Measurements from ENCODE around the gene ATP1A4.

The ATP1A4 gene

DNA sequence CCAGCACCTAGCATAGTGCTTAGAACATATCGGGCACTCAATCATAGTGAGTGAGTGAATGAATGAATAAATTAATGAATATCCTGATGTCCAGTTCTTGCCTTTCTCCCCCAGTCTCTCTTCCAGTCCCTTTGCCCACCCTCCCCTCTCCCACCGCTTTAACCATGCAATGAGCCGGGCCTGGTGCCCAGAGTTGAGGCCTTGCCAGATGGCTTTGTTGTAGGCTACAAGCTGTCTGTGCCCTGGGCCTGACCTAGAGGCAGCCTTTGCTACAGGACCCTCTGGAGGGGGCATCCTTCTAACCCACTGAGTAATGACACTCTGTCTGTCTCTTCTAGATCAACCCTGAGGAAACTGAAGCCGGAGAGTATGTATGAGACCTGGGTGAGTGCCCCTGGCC lies 45.8 kb downstream of the ATP1A4 start:
- no peak for ATAC-seq
- no peak for TF ChIP-seq TOX (CRISPR knock-in tag; IDR thresholded peaks at IDR 0.05; ENCODE audit: borderline replicate concordance)
- no peak for TF ChIP-seq ZFP30 (CRISPR knock-in tag; IDR thresholded peaks at IDR 0.05)
- TF ChIP-seq, protein P1, sequence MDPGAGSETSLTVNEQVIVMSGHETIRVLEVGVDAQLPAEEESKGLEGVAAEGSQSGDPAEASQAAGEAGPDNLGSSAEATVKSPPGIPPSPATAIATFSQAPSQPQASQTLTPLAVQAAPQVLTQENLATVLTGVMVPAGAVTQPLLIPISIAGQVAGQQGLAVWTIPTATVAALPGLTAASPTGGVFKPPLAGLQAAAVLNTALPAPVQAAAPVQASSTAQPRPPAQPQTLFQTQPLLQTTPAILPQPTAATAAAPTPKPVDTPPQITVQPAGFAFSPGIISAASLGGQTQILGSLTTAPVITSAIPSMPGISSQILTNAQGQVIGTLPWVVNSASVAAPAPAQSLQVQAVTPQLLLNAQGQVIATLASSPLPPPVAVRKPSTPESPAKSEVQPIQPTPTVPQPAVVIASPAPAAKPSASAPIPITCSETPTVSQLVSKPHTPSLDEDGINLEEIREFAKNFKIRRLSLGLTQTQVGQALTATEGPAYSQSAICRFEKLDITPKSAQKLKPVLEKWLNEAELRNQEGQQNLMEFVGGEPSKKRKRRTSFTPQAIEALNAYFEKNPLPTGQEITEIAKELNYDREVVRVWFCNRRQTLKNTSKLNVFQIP (CRISPR knock-in tag; IDR thresholded peaks at IDR 0.05; ENCODE audit: borderline replicate concordance, low read depth) = no peak
- TF ChIP-seq GLIS3 (CRISPR knock-in tag; IDR thresholded peaks at IDR 0.05) = no peak
- no peak for TF ChIP-seq RARB (CRISPR knock-in tag; IDR thresholded peaks at IDR 0.05)
- no peak for TF ChIP-seq ZNF70 (CRISPR knock-in tag; IDR thresholded peaks at IDR 0.05)
- TF ChIP-seq SNAI2 (CRISPR knock-in tag; IDR thresholded peaks at IDR 0.05) = no peak
- TF ChIP-seq OSR1 (CRISPR knock-in tag; IDR thresholded peaks at IDR 0.05) = no peak
- TF ChIP-seq, protein P2, sequence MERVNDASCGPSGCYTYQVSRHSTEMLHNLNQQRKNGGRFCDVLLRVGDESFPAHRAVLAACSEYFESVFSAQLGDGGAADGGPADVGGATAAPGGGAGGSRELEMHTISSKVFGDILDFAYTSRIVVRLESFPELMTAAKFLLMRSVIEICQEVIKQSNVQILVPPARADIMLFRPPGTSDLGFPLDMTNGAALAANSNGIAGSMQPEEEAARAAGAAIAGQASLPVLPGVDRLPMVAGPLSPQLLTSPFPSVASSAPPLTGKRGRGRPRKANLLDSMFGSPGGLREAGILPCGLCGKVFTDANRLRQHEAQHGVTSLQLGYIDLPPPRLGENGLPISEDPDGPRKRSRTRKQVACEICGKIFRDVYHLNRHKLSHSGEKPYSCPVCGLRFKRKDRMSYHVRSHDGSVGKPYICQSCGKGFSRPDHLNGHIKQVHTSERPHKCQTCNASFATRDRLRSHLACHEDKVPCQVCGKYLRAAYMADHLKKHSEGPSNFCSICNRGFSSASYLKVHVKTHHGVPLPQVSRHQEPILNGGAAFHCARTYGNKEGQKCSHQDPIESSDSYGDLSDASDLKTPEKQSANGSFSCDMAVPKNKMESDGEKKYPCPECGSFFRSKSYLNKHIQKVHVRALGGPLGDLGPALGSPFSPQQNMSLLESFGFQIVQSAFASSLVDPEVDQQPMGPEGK (CRISPR knock-in tag; IDR thresholded peaks at IDR 0.05; ENCODE audit: borderline replicate concordance) = no peak
- TF ChIP-seq, protein P3, sequence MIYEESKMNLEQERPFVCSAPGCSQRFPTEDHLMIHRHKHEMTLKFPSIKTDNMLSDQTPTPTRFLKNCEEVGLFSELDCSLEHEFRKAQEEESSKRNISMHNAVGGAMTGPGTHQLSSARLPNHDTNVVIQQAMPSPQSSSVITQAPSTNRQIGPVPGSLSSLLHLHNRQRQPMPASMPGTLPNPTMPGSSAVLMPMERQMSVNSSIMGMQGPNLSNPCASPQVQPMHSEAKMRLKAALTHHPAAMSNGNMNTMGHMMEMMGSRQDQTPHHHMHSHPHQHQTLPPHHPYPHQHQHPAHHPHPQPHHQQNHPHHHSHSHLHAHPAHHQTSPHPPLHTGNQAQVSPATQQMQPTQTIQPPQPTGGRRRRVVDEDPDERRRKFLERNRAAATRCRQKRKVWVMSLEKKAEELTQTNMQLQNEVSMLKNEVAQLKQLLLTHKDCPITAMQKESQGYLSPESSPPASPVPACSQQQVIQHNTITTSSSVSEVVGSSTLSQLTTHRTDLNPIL (CRISPR knock-in tag; IDR thresholded peaks at IDR 0.05; ENCODE audit: low read depth) = no peak
- TF ChIP-seq ZNF8 (CRISPR knock-in tag; IDR thresholded peaks at IDR 0.05) = no peak
- TF ChIP-seq, protein P4, sequence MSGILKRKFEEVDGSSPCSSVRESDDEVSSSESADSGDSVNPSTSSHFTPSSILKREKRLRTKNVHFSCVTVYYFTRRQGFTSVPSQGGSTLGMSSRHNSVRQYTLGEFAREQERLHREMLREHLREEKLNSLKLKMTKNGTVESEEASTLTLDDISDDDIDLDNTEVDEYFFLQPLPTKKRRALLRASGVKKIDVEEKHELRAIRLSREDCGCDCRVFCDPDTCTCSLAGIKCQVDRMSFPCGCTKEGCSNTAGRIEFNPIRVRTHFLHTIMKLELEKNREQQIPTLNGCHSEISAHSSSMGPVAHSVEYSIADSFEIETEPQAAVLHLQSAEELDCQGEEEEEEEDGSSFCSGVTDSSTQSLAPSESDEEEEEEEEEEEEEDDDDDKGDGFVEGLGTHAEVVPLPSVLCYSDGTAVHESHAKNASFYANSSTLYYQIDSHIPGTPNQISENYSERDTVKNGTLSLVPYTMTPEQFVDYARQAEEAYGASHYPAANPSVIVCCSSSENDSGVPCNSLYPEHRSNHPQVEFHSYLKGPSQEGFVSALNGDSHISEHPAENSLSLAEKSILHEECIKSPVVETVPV (CRISPR knock-in tag; IDR thresholded peaks at IDR 0.05) = no peak
- TF ChIP-seq, protein P5, sequence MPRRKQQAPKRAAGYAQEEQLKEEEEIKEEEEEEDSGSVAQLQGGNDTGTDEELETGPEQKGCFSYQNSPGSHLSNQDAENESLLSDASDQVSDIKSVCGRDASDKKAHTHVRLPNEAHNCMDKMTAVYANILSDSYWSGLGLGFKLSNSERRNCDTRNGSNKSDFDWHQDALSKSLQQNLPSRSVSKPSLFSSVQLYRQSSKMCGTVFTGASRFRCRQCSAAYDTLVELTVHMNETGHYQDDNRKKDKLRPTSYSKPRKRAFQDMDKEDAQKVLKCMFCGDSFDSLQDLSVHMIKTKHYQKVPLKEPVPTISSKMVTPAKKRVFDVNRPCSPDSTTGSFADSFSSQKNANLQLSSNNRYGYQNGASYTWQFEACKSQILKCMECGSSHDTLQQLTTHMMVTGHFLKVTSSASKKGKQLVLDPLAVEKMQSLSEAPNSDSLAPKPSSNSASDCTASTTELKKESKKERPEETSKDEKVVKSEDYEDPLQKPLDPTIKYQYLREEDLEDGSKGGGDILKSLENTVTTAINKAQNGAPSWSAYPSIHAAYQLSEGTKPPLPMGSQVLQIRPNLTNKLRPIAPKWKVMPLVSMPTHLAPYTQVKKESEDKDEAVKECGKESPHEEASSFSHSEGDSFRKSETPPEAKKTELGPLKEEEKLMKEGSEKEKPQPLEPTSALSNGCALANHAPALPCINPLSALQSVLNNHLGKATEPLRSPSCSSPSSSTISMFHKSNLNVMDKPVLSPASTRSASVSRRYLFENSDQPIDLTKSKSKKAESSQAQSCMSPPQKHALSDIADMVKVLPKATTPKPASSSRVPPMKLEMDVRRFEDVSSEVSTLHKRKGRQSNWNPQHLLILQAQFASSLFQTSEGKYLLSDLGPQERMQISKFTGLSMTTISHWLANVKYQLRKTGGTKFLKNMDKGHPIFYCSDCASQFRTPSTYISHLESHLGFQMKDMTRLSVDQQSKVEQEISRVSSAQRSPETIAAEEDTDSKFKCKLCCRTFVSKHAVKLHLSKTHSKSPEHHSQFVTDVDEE (CRISPR knock-in tag; IDR thresholded peaks at IDR 0.05) = no peak
- no peak for TF ChIP-seq ISL1 (CRISPR knock-in tag; IDR thresholded peaks at IDR 0.05)
- no peak for TF ChIP-seq PPARA (CRISPR knock-in tag; IDR thresholded peaks at IDR 0.05; ENCODE audit: borderline replicate concordance)

DNA sequence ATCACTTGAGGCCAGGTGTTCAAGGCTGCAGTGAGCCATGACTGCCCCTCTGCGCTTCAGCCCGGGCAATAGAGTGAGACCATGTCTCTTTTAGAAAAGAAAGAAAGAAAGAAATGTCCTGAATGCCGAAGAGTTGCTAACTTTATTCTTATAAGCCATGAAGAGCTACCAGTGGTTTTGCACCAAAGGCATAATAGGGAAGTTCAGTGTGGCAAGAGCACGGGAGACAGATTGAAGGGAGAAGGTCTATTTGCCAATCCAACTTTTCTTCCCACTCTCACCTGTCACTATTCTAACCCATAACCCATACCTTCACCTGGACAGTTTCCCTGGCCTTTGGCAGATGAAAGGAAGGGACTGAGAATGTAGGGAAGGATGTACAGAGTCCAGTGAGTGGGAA lies 49.4 kb downstream of the ATP1A4 start:
- no peak for TF ChIP-seq ZNF565 (CRISPR knock-in tag; conservative IDR thresholded peaks at IDR 0.05; ENCODE audit: low read depth)
- no peak for TF ChIP-seq PPARA (CRISPR knock-in tag; IDR thresholded peaks at IDR 0.05; ENCODE audit: borderline replicate concordance)
- TF ChIP-seq, protein P5 (CRISPR knock-in tag; IDR thresholded peaks at IDR 0.05) = no peak
- no peak for ATAC-seq

DNA sequence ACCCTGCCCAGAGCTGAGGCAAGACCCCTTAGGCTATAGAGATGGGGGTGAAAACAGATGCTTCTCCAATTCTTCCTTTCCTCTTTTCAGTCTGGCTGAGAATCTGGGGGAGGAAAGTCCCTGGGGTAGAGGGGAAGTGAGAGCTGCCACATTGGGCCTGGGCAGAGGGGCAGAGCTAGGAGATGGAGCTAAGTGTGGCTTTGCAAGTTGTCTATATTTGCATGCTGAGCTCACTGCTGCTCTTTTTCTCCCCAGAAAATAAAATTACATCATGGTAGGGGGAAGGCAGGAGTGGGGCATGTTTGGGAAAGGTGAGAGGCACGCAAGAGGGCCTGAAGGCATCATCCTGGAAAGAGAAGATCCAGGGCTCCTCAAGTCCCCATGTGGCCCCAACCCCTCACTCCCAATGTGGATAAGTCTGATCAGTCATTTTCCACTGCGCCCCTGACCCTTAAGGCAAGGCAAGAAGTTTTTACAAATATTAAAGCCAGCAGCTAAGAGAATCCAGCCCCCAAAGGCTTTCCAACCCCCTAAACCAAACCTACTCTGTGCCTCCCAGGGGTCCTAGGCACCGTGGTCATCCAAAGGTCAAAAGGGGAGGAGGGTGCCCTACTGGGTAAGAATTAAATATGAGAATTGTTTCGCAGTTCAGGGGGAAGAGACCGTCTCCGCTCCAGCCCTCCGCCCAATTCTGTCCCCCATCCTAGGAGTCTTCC lies 53.3 kb downstream of the ATP1A4 start:
- no peak for ATAC-seq
- TF ChIP-seq ARNTL (CRISPR knock-in tag; IDR thresholded peaks at IDR 0.05; ENCODE audit: borderline replicate concordance, low read depth) = no peak
- no peak for TF ChIP-seq ZC3H10 (CRISPR knock-in tag; IDR thresholded peaks at IDR 0.05)
- no peak for TF ChIP-seq ISL1 (CRISPR knock-in tag; IDR thresholded peaks at IDR 0.05)

All from SK-N-SH treated with all-trans-retinoic acid at 6 μM for 48 hours (cell line).